GM19351 (cell line): ENCODE results near the gene RNF32.

Source experiments
- ATAC-seq: cut with Tn5 transposase; IDR thresholded peaks from one replicate; pipeline ENCODE4 v1.9.1; 2021; ENCODE audit warnings: mild to moderate bottlenecking, moderate library complexity; ENCODE audit not compliant: unreplicated experiment

Gene RNF32

GRCh38 chr7:156725936-156726335, 85.4 kb downstream of the RNF32 start:
- no peak for ATAC-seq
